ENCODE results near the gene MBNL1. TPM values are rescaled to one million over a fixed set of nuclear protein-coding genes. Genes with fewer than 3 reads are reported as not detected.

Gene MBNL1
- total RNA-seq, 1 donor from 2014 or later = 229 TPM

DNA sequence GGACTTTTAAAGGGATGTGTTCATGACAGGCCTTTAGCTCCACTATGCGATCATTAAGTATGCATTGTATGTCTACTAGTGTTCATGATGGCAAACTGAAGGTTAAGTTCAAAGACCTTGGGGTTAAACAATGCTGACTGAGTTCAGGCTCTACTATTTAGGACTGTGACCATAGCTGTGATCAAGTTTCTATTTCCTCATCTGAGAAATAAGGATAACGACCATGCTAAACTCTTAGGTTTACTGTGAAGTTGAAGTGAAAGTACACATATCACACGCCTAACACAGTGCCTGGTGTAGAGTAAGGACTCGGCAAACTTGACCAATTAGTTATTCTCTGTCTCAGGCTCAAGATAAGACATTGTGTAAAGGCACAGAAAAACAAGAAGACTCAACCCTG lies 243.2 kb downstream of the MBNL1 start:
- no peak overlapping the region for H3K27ac ChIP-seq
- H3K27me3 ChIP-seq = no peaks in the 10 kb centered on the region
- DNase-seq (no peak), ATAC-seq (no peak)
- TF ChIP-seq, protein P1, sequence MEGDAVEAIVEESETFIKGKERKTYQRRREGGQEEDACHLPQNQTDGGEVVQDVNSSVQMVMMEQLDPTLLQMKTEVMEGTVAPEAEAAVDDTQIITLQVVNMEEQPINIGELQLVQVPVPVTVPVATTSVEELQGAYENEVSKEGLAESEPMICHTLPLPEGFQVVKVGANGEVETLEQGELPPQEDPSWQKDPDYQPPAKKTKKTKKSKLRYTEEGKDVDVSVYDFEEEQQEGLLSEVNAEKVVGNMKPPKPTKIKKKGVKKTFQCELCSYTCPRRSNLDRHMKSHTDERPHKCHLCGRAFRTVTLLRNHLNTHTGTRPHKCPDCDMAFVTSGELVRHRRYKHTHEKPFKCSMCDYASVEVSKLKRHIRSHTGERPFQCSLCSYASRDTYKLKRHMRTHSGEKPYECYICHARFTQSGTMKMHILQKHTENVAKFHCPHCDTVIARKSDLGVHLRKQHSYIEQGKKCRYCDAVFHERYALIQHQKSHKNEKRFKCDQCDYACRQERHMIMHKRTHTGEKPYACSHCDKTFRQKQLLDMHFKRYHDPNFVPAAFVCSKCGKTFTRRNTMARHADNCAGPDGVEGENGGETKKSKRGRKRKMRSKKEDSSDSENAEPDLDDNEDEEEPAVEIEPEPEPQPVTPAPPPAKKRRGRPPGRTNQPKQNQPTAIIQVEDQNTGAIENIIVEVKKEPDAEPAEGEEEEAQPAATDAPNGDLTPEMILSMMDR (IDR thresholded peaks at IDR 0.05) = no peak
- no peak overlapping the region for H3K4me3 ChIP-seq
- intact Hi-C loops (cut with DNase I) = no loop called here
- no peaks in the 10 kb centered on the region for H3K4me1 ChIP-seq
- H3K36me3 ChIP-seq = no peaks in the 10 kb centered on the region
- H3K9me3 ChIP-seq = no peaks in the 10 kb centered on the region

DNA sequence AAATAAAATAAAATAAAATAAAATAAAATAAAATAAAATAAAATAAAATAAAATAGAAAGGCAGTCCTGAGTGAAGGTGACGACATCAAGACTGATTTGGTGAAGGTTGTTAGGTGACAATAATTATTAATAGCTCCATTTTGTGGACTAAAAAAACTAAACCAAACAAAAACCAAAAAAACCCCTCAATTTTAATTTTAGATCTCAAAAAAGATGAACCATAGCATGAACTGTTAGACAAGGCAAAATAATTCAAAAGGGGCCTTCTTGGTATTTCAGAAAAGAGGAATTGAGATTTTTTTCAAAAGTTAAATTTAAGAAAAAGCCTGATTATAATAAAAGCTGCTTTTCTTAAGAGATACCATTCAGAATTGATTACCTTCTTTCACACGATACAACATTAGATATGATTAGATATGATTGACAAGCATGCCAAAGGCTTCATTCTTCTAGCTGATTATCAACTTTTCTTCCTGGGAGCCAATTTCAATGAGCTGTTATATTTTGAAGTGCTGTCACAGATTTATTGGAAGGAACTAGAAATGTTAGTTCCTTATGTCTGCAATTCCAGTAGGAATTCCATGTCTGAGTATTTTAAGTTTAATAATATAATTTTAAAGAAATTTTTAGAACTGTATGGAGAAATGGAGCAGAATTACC lies 244.7 kb downstream of the MBNL1 start:
- intact Hi-C loops (cut with DNase I) = no loop called here
- Histone ChIP-seq H3K36me3 (no peaks in the 10 kb centered on the region), H3K4me3 (no peak overlapping the region), H3K9me3 (no peaks in the 10 kb centered on the region), H3K27me3 (no peaks in the 10 kb centered on the region), H3K27ac (no peak overlapping the region), H3K4me1 (no peaks in the 10 kb centered on the region)
- TF ChIP-seq, protein P1 (IDR thresholded peaks at IDR 0.05) = no peak
- ATAC-seq (no peak), DNase-seq (no peak)

All from upper lobe of right lung (tissue), 1 donor.